Peyer's patch (tissue), 4 donors: Measurements from ENCODE around the gene ZBP1. TPM values are rescaled to one million over a fixed set of nuclear protein-coding genes. Genes with fewer than 3 reads are reported as not detected.

ENCODE experiments used
- DNase-seq, 3 donors: peaks; one replicate each; pipeline ENCODE4 v3.0.0-alpha.2; 2017 to 2019
- H3K27ac ChIP-seq, 4 donors: fragments of 200-600 bp; sonication (generic); one replicate each; pipeline ENCODE4 v1.5.1; 2016 to 2019
- H3K27me3 ChIP-seq, 2 donors: fragments of 200-600 bp; sonication (generic); one replicate each; pipeline ENCODE4 v1.5.1; 2019
- H3K36me3 ChIP-seq, 3 donors: fragments of 200-600 bp; sonication (generic); one replicate each; pipeline ENCODE4 v1.5.1; 2016 to 2019
- H3K4me1 ChIP-seq, 4 donors: fragments of 200-600 bp; sonication (generic); one replicate each; pipeline ENCODE4 v1.5.1; 2016 to 2019
- H3K4me3 ChIP-seq, 4 donors: fragments of 200-600 bp; sonication (generic); 1 replicate in 3 of 4; 2 replicates in 1 of 4; pipeline ENCODE4 v1.5.1; 2016 to 2019; ENCODE audit warnings: mild to moderate bottlenecking in 1 of 4
- H3K9me3 ChIP-seq, 4 donors: fragments of 200-600 bp; sonication (generic); one replicate each; pipeline ENCODE4 v1.5.1; 2016 to 2019; ENCODE audit warnings: mild to moderate bottlenecking in 1 of 4
- CTCF ChIP-seq, 6 experiments: fragments of 450-650 bp in 4 of 6; fragments of 200-600 bp in 2 of 6; sonication (generic) in 1 of 6; IDR thresholded peaks; one replicate each; pipeline ENCODE4 v1.5.1; 2017 to 2019; ENCODE audit warnings: antibody characterized with exemption in 6 of 6, mild to moderate bottlenecking in 3 of 6, moderate library complexity in 1 of 6
- POLR2A ChIP-seq, 2 donors: fragments of 450-650 bp; IDR thresholded peaks; one replicate each; pipeline ENCODE4 v1.5.1; 2017; ENCODE audit warnings: antibody characterized with exemption in 2 of 2, mild to moderate bottlenecking in 2 of 2, moderate library complexity in 2 of 2
- total RNA-seq, 4 donors: library from RNA; depleted of rRNA; stranded (reverse); fragments of >200 nt; gene quantifications; one replicate each; pipeline ENCODE4 v1.1.0, GENCODE V29; 2016

Gene ZBP1, protein sequence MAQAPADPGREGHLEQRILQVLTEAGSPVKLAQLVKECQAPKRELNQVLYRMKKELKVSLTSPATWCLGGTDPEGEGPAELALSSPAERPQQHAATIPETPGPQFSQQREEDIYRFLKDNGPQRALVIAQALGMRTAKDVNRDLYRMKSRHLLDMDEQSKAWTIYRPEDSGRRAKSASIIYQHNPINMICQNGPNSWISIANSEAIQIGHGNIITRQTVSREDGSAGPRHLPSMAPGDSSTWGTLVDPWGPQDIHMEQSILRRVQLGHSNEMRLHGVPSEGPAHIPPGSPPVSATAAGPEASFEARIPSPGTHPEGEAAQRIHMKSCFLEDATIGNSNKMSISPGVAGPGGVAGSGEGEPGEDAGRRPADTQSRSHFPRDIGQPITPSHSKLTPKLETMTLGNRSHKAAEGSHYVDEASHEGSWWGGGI
- total RNA-seq = 10 to 100 TPM in 1 of 4 donors, 1 to 10 TPM in 2, not detected in 1; 2.3 to 14.0 (median 9.8) TPM

DNA sequence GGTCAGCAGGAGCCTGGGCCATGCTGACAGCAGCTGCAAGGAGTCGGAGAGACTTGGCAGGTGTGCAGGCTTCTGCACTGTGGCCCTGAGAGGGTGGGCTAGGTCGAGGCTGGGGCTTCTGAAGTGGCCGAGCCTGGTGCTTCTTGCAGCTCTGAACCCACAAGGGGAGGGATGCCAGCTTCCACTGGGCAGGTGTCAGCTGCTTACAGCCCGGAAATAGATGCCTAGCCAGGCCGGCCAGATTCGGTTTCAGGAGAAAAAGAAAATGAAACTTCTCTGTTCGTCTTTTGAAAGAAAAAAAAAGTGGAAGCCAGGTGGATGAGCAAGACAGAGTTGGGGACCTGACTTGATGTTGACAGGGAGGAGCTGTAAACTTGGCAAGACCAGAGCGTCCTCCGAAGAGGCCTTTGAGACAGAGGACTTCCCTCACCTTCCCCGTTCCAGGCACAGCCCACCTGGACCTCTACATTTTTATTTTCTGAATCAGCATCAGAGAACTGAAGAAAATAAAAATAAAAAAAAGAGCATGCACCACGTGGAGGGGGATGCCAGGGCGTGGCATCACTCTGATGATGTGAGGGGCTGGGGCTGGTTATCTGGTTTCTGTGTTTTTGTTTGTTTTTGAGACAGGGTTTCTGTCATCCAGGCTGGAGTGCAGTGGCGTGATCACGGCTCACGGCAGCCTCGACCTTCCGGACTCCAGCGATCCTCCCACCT lies at the start of gene ZBP1:
Gene ZBP1, minus strand, starts transcription at position 153 of the 717 bp plus-strand sequence. Its CDS starts 131 bp downstream, at position 22.
- H3K27ac ChIP-seq = peak within 1 kb of the TSS; percentile 76 to 90 (median 80)
- DNase-seq = peak in 2 of 3 donors; percentile 85 to 90
- TF ChIP-seq CTCF (IDR thresholded peaks at IDR 0.05) (no peak), POLR2A (IDR thresholded peaks at IDR 0.05) (no peak)
- peak within 1 kb of the TSS; percentile 20 to 42 (median 36) for H3K4me3 ChIP-seq
- H3K27me3 ChIP-seq = no peaks in the 10 kb centered on the region
- peaks cover 0 to 1% (median 0%) of the 10 kb centered on the region in 4 donors for H3K9me3 ChIP-seq
- no peaks in the 10 kb centered on the region for H3K36me3 ChIP-seq
- peaks cover 10 to 29% (median 21%) of the 10 kb centered on the region in 4 donors for H3K4me1 ChIP-seq

DNA sequence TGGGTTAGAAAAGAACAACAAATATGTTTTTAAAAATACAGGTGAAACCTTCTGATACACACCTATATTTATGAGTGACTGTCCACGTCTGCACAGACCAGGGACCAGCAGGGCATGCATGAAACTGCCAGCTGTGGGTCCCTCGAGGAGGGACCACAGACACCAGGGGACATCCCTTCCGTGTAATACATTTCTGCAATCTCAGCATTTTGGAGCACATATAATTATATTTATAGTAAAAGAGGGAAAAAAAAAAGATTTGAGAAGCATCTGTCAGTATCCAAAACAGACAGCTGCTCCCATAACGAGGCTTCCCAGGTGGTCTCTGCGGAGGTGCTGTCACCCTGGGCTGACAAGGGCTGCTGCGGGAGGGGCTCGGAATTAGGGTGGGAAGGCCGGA lies 49.4 kb upstream of the ZBP1 start:
- H3K9me3 ChIP-seq = no peaks in the 10 kb centered on the region

GRCh38 chr20:57667924-57668782 lies 47.9 kb upstream of the ZBP1 start:
- DNase-seq = peak in 1 of 3 donors; percentile 64
- no peaks in the 10 kb centered on the region for H3K9me3 ChIP-seq
- H3K36me3 ChIP-seq = no peaks in the 10 kb centered on the region
- H3K27ac ChIP-seq = peak overlapping the region in 1 of 4 donors; percentile 13
- H3K4me1 ChIP-seq = peaks cover 0 to 9% (median 0%) of the 10 kb centered on the region in 4 donors
- TF ChIP-seq CTCF (IDR thresholded peaks at IDR 0.05) = no peak
- no peak for TF ChIP-seq POLR2A (IDR thresholded peaks at IDR 0.05)
- no peaks in the 10 kb centered on the region for H3K27me3 ChIP-seq
- no peak overlapping the region for H3K4me3 ChIP-seq

More for the DNA sequence above, 49.4 kb upstream of the ZBP1 start:
- Histone ChIP-seq H3K36me3 (no peaks in the 10 kb centered on the region), H3K27ac (no peak overlapping the region), H3K27me3 (no peaks in the 10 kb centered on the region), H3K4me3 (no peak overlapping the region), H3K4me1 (peaks cover 0 to 9% (median 0%) of the 10 kb centered on the region in 4 donors)
- no peak for DNase-seq
- no peak for TF ChIP-seq CTCF (IDR thresholded peaks at IDR 0.05)
- no peak for TF ChIP-seq POLR2A (IDR thresholded peaks at IDR 0.05)

GRCh38 chr20:57667388-57667787 lies 47.2 kb upstream of the ZBP1 start:
- Histone ChIP-seq H3K27me3 (no peaks in the 10 kb centered on the region), H3K4me1 (peaks cover 0 to 9% (median 0%) of the 10 kb centered on the region in 4 donors), H3K36me3 (no peaks in the 10 kb centered on the region), H3K27ac (no peak overlapping the region), H3K9me3 (no peaks in the 10 kb centered on the region), H3K4me3 (no peak overlapping the region)
- TF ChIP-seq POLR2A (IDR thresholded peaks at IDR 0.05) (no peak), CTCF (IDR thresholded peaks at IDR 0.05) (no peak)
- DNase-seq = no peak

- no peaks in the 10 kb centered on the region for H3K9me3 ChIP-seq
- no peaks in the 10 kb centered on the region for H3K27me3 ChIP-seq
- H3K4me1 ChIP-seq = peaks cover 0 to 9% (median 0%) of the 10 kb centered on the region in 4 donors
- no peaks in the 10 kb centered on the region for H3K36me3 ChIP-seq
- TF ChIP-seq CTCF (IDR thresholded peaks at IDR 0.05) = no peak
- no peak for TF ChIP-seq POLR2A (IDR thresholded peaks at IDR 0.05)
- H3K27ac ChIP-seq = no peak overlapping the region
- DNase-seq = no peak
- no peak overlapping the region for H3K4me3 ChIP-seq
Observed at GRCh38 chr20:57666834-57667157, 46.6 kb upstream of the ZBP1 start.
